HEK293 (cell line): Measurements from ENCODE around the gene CDPF1.

ENCODE experiments used
- BCL11B ChIP-seq: fragments of 450-650 bp; formaldehyde crosslinking; IDR thresholded peaks from 2 replicates; pipeline ENCODE4 v1.5.1; 2016; ENCODE audit warnings: low read depth, missing biosample characterization, missing genetic modification characterization
- GLIS1 ChIP-seq: fragments of 450-650 bp; formaldehyde crosslinking; IDR thresholded peaks from 2 replicates; pipeline ENCODE4 v1.5.1; 2016; ENCODE audit warnings: missing biosample characterization, missing genetic modification characterization
- HOXC10 ChIP-seq: sonication (generic); formaldehyde crosslinking; IDR thresholded peaks from 2 replicates; pipeline ENCODE4 v1.8.1; 2023; ENCODE audit warnings: mild to moderate bottlenecking, missing genetic modification reagents
- MEIS1 ChIP-seq: sonication (generic); formaldehyde crosslinking; IDR thresholded peaks from 2 replicates; pipeline ENCODE4 v1.8.1; 2022; ENCODE audit warnings: missing genetic modification reagents, mild to moderate bottlenecking, borderline replicate concordance
- OVOL3 ChIP-seq: fragments of 450-650 bp; formaldehyde crosslinking; IDR thresholded peaks from 2 replicates; pipeline ENCODE4 v1.5.1; 2016; ENCODE audit warnings: missing biosample characterization, missing genetic modification characterization
- RBAK ChIP-seq: fragments of 450-650 bp; formaldehyde crosslinking; IDR thresholded peaks from 2 replicates; pipeline ENCODE4 v1.5.1; 2016; ENCODE audit warnings: missing biosample characterization, missing genetic modification characterization
- SALL2 ChIP-seq: fragments of 450-650 bp; formaldehyde crosslinking; IDR thresholded peaks from 2 replicates; pipeline ENCODE4 v1.5.0; 2017; ENCODE audit warnings: missing biosample characterization, mild to moderate bottlenecking, missing genetic modification characterization, borderline replicate concordance
- TCF7L2 ChIP-seq: IDR thresholded peaks from 2 replicates; pipeline ENCODE4 v1.6.1; 2011; ENCODE audit warnings: low read depth, mild to moderate bottlenecking, inconsistent platforms, low read length, moderate library complexity, borderline replicate concordance
- ZBTB1 ChIP-seq: fragments of 450-650 bp; formaldehyde crosslinking; IDR thresholded peaks from 2 replicates; pipeline ENCODE4 v1.5.1; 2016; ENCODE audit warnings: missing biosample characterization, missing genetic modification characterization
- ZFP37 ChIP-seq: fragments of 450-650 bp; formaldehyde crosslinking; IDR thresholded peaks from 2 replicates; pipeline ENCODE4 v1.5.1; 2016; ENCODE audit warnings: missing biosample characterization, missing genetic modification characterization
- ZFP69B ChIP-seq: fragments of 450-650 bp; formaldehyde crosslinking; IDR thresholded peaks from 2 replicates; pipeline ENCODE4 v1.5.1; 2016; ENCODE audit warnings: missing biosample characterization, missing genetic modification characterization
- ZNF114 ChIP-seq: fragments of 450-650 bp; formaldehyde crosslinking; IDR thresholded peaks from 2 replicates; pipeline ENCODE4 v1.5.0; 2017; ENCODE audit warnings: missing biosample characterization, missing genetic modification characterization
- ZNF184 ChIP-seq: fragments of 450-650 bp; IDR thresholded peaks from 2 replicates; pipeline ENCODE4 v1.5.1; 2018; ENCODE audit warnings: missing biosample characterization, mild to moderate bottlenecking, missing genetic modification characterization
- ZNF24 ChIP-seq: fragments of 450-650 bp; formaldehyde crosslinking; IDR thresholded peaks from 2 replicates; pipeline ENCODE4 v1.5.1; 2016; ENCODE audit warnings: missing biosample characterization, missing genetic modification characterization
- ZNF426 ChIP-seq: fragments of 450-650 bp; formaldehyde crosslinking; IDR thresholded peaks from 2 replicates; pipeline ENCODE4 v1.5.1; 2017; ENCODE audit warnings: missing biosample characterization, missing genetic modification characterization, mild to moderate bottlenecking, inconsistent platforms, moderate library complexity
- ZNF473 ChIP-seq: fragments of 450-650 bp; formaldehyde crosslinking; IDR thresholded peaks from 2 replicates; pipeline ENCODE4 v1.5.1; 2017; ENCODE audit warnings: missing biosample characterization, missing genetic modification characterization
- ZNF529 ChIP-seq: fragments of 450-650 bp; formaldehyde crosslinking; IDR thresholded peaks from 2 replicates; pipeline ENCODE4 v1.5.1; 2017; ENCODE audit warnings: missing genetic modification characterization, missing biosample characterization; ENCODE audit not compliant: insufficient replicate concordance
- ZNF544 ChIP-seq: fragments of 450-650 bp; formaldehyde crosslinking; IDR thresholded peaks from 2 replicates; pipeline ENCODE4 v1.5.0; 2017; ENCODE audit warnings: missing biosample characterization, missing genetic modification characterization
- ZNF555 ChIP-seq: fragments of 450-650 bp; formaldehyde crosslinking; conservative IDR thresholded peaks from 2 replicates; pipeline ENCODE4 v1.5.1; 2017; ENCODE audit warnings: missing biosample characterization, mild to moderate bottlenecking, missing genetic modification characterization, inconsistent platforms
- ZNF600 ChIP-seq: fragments of 450-650 bp; formaldehyde crosslinking; IDR thresholded peaks from 2 replicates; pipeline ENCODE4 v1.5.1; 2016; ENCODE audit warnings: missing biosample characterization, missing genetic modification characterization
- ZNF623 ChIP-seq: fragments of 450-650 bp; formaldehyde crosslinking; IDR thresholded peaks from 2 replicates; pipeline ENCODE4 v1.5.1; 2016; ENCODE audit warnings: missing biosample characterization, missing genetic modification characterization
- ZNF629 ChIP-seq: fragments of 450-650 bp; formaldehyde crosslinking; IDR thresholded peaks from 2 replicates; pipeline ENCODE4 v1.5.1; 2017; ENCODE audit warnings: missing biosample characterization, missing genetic modification characterization
- TF ChIP-seq, protein P1 (sequence below): fragments of 450-650 bp; formaldehyde crosslinking; IDR thresholded peaks from 2 replicates; pipeline ENCODE4 v1.5.1; 2016; ENCODE audit warnings: missing biosample characterization, missing genetic modification characterization
- TF ChIP-seq, protein P2 (sequence below): fragments of 450-650 bp; formaldehyde crosslinking; IDR thresholded peaks from 2 replicates; pipeline ENCODE4 v1.5.1; 2016; ENCODE audit warnings: missing biosample characterization, missing genetic modification characterization
- TF ChIP-seq, protein P3 (sequence below): fragments of 450-650 bp; formaldehyde crosslinking; IDR thresholded peaks from 2 replicates; pipeline ENCODE4 v1.5.1; 2017; ENCODE audit warnings: missing biosample characterization, missing genetic modification characterization
- TF ChIP-seq, protein P4 (sequence below): fragments of 450-650 bp; formaldehyde crosslinking; IDR thresholded peaks from 2 replicates; pipeline ENCODE4 v1.5.1; 2016; ENCODE audit warnings: missing biosample characterization, missing genetic modification characterization
- TF ChIP-seq, protein P5 (sequence below): fragments of 450-650 bp; formaldehyde crosslinking; IDR thresholded peaks from 2 replicates; pipeline ENCODE4 v1.5.1; 2016; ENCODE audit warnings: missing biosample characterization, missing genetic modification characterization
- TF ChIP-seq, protein P6 (sequence below): sonication (generic); formaldehyde crosslinking; IDR thresholded peaks from 2 replicates; pipeline ENCODE4 v1.8.1; 2022; ENCODE audit warnings: mild to moderate bottlenecking, moderate library complexity, missing genetic modification reagents
- TF ChIP-seq, protein P7 (sequence below): fragments of 450-650 bp; formaldehyde crosslinking; IDR thresholded peaks from 2 replicates; pipeline ENCODE4 v1.5.1; 2016; ENCODE audit warnings: missing biosample characterization, missing genetic modification characterization

CDPF1 gene

DNA sequence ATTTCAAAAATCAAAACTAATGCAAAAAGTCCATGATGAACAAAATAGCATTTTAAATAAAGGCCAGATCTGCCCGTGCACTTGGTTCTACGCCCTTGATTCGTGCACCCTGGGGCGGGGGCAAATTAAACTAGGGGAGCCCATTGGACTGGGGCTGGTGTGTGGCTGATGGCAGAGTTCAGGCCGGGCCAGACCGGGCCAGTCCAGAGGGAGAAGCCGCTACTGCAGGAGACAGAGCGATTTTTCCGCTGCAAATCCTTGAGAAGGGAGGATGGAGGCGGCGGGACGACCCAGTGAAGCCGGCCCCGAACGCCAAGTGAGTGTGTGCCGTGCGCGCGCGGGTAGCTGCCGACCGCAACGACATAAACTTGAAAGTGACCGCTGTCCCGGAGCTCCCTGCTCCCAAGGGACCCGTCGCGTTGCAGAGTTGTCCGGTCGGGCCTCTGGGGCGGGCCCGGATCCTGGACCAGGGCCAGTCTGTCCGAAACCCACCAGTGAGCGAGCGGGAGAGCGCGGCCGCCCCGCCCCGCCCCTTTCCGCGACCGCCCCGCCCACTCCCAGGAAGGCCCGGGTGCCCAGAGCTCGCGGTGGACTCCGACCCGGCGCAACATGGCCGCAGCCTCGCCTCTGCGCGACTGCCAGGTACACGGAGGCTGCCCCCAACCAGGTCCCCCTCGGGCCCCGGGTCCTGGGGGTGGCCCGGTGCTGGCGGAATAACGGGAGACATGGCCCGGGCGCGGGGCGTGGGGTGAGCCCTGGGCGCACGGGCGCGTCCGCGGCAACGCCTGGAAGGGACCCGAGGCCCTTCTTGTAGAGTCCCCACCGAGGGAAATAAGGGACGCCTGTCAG is 17.6 kb upstream of the CDPF1 start, which contains the start of gene TTC38 (continued):
- TF ChIP-seq, protein P1, sequence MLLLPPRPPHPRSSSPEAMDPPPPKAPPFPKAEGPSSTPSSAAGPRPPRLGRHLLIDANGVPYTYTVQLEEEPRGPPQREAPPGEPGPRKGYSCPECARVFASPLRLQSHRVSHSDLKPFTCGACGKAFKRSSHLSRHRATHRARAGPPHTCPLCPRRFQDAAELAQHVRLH (tag by site-specific recombination) = no peak
- TF ChIP-seq ZNF426 (tag by site-specific recombination) (no peak), ZNF184 (tag by site-specific recombination) (no peak), OVOL3 (tag by site-specific recombination) (no peak), HOXC10 (CRISPR knock-in tag) (no peak), ZBTB1 (tag by site-specific recombination) (no peak), ZNF600 (tag by site-specific recombination) (peak; percentile 93), RBAK (no peak), ZNF529 (tag by site-specific recombination) (no peak), ZNF473 (tag by site-specific recombination) (no peak), SALL2 (tag by site-specific recombination) (no peak), ZFP69B (tag by site-specific recombination) (peak; percentile 52; the same call in 1 of the 2 replicates), MEIS1 (CRISPR knock-in tag) (no peak), GLIS1 (peak; percentile 38; the same call in 1 of the 2 replicates), ZNF623 (tag by site-specific recombination) (no peak), TCF7L2 (peak; percentile 91), ZNF24 (peak; percentile 31; the same call in 1 of the 2 replicates), ZFP37 (tag by site-specific recombination) (peak; percentile 59; the same call in 1 of the 2 replicates), ZNF555 (tag by site-specific recombination) (no peak), BCL11B (no peak), ZNF629 (tag by site-specific recombination) (peak; percentile 40; the same call in 1 of the 2 replicates), ZNF114 (tag by site-specific recombination) (no peak), ZNF544 (tag by site-specific recombination) (no peak)
- TF ChIP-seq, protein P2, sequence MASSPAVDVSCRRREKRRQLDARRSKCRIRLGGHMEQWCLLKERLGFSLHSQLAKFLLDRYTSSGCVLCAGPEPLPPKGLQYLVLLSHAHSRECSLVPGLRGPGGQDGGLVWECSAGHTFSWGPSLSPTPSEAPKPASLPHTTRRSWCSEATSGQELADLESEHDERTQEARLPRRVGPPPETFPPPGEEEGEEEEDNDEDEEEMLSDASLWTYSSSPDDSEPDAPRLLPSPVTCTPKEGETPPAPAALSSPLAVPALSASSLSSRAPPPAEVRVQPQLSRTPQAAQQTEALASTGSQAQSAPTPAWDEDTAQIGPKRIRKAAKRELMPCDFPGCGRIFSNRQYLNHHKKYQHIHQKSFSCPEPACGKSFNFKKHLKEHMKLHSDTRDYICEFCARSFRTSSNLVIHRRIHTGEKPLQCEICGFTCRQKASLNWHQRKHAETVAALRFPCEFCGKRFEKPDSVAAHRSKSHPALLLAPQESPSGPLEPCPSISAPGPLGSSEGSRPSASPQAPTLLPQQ (tag by site-specific recombination) = peak; percentile 54; the same call in 1 of the 2 replicates
- TF ChIP-seq, protein P3, sequence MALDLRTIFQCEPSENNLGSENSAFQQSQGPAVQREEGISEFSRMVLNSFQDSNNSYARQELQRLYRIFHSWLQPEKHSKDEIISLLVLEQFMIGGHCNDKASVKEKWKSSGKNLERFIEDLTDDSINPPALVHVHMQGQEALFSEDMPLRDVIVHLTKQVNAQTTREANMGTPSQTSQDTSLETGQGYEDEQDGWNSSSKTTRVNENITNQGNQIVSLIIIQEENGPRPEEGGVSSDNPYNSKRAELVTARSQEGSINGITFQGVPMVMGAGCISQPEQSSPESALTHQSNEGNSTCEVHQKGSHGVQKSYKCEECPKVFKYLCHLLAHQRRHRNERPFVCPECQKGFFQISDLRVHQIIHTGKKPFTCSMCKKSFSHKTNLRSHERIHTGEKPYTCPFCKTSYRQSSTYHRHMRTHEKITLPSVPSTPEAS (tag by site-specific recombination) = no peak
- TF ChIP-seq, protein P4, sequence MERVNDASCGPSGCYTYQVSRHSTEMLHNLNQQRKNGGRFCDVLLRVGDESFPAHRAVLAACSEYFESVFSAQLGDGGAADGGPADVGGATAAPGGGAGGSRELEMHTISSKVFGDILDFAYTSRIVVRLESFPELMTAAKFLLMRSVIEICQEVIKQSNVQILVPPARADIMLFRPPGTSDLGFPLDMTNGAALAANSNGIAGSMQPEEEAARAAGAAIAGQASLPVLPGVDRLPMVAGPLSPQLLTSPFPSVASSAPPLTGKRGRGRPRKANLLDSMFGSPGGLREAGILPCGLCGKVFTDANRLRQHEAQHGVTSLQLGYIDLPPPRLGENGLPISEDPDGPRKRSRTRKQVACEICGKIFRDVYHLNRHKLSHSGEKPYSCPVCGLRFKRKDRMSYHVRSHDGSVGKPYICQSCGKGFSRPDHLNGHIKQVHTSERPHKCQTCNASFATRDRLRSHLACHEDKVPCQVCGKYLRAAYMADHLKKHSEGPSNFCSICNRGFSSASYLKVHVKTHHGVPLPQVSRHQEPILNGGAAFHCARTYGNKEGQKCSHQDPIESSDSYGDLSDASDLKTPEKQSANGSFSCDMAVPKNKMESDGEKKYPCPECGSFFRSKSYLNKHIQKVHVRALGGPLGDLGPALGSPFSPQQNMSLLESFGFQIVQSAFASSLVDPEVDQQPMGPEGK (tag by site-specific recombination) = peak; percentile 81
- TF ChIP-seq, protein P5, sequence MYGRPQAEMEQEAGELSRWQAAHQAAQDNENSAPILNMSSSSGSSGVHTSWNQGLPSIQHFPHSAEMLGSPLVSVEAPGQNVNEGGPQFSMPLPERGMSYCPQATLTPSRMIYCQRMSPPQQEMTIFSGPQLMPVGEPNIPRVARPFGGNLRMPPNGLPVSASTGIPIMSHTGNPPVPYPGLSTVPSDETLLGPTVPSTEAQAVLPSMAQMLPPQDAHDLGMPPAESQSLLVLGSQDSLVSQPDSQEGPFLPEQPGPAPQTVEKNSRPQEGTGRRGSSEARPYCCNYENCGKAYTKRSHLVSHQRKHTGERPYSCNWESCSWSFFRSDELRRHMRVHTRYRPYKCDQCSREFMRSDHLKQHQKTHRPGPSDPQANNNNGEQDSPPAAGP (tag by site-specific recombination) = peak; percentile 71
- TF ChIP-seq, protein P6, sequence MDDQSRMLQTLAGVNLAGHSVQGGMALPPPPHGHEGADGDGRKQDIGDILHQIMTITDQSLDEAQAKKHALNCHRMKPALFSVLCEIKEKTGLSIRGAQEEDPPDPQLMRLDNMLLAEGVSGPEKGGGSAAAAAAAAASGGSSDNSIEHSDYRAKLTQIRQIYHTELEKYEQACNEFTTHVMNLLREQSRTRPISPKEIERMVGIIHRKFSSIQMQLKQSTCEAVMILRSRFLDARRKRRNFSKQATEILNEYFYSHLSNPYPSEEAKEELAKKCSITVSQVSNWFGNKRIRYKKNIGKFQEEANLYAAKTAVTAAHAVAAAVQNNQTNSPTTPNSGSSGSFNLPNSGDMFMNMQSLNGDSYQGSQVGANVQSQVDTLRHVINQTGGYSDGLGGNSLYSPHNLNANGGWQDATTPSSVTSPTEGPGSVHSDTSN = peak; percentile 61
- TF ChIP-seq, protein P7, sequence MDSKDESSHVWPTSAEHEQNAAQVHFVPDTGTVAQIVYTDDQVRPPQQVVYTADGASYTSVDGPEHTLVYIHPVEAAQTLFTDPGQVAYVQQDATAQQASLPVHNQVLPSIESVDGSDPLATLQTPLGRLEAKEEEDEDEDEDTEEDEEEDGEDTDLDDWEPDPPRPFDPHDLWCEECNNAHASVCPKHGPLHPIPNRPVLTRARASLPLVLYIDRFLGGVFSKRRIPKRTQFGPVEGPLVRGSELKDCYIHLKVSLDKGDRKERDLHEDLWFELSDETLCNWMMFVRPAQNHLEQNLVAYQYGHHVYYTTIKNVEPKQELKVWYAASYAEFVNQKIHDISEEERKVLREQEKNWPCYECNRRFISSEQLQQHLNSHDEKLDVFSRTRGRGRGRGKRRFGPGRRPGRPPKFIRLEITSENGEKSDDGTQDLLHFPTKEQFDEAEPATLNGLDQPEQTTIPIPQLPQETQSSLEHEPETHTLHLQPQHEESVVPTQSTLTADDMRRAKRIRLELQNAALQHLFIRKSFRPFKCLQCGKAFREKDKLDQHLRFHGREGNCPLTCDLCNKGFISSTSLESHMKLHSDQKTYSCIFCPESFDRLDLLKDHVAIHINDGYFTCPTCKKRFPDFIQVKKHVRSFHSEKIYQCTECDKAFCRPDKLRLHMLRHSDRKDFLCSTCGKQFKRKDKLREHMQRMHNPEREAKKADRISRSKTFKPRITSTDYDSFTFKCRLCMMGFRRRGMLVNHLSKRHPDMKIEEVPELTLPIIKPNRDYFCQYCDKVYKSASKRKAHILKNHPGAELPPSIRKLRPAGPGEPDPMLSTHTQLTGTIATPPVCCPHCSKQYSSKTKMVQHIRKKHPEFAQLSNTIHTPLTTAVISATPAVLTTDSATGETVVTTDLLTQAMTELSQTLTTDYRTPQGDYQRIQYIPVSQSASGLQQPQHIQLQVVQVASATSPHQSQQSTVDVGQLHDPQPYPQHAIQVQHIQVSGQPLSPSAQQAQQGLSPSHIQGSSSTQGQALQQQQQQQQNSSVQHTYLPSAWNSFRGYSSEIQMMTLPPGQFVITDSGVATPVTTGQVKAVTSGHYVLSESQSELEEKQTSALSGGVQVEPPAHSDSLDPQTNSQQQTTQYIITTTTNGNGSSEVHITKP (tag by site-specific recombination) = peak; percentile 76
